Measurements from ENCODE around the gene CSNK1D. TPM values are rescaled to one million over a fixed set of nuclear protein-coding genes. Genes with fewer than 3 reads are reported as not detected.

The CSNK1D gene
- total and polyA plus RNA-seq, 5 donors from 2014 or later: 41.2 to 333 (median 49.0) TPM

DNA sequence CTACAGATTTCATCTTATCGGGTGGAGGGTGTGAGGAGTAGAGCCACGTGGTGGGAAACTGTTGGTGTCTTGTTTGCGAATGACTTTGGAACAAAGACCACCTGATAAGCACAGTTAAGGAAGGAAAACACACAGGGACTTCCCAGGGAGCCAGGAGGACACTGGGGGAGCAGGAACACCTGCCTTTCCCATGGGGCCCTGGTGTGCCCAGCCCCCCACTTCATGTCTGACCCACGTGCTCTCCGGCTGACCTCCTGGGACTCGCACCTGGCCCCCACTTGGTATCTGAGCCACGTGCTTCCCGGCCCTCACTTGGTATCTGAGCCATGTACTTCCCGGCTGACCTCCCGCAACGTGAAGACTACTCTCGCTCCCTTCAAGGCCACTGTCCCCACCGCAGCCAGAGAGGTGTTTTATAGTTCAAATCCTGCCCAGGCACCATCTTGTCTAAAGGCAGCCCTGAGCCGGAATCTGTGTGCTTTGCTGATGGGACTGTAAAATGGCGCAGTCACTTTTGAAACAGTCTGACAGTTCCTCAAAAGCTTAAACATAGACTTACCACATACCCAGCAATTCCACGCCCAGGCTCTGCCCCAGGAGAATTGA lies 5.4 kb upstream of the CSNK1D start:
- Mint-ChIP-seq H3K4me1 (peaks cover 0 to 9% (median 3%) of the 10 kb centered on the region in 4 donors), H3K4me3 (no peak overlapping the region), H3K27ac (no peak overlapping the region), H3K36me3 (no peaks in the 10 kb centered on the region), H3K27me3 (peaks cover 8% of the 10 kb centered on the region), H3K9me3 (no peaks in the 10 kb centered on the region)
- Histone ChIP-seq H3K9me3 (ENCODE audit: control insufficient read depth in 2 of 2, low read length in 2 of 2) (no peaks in the 10 kb centered on the region), H3K4me3 (ENCODE audit: low read depth, low read length) (no peak overlapping the region), H3K4me1 (ENCODE audit: control insufficient read depth, insufficient read depth, low read length, poor library complexity, severe bottlenecking) (peaks cover 5% of the 10 kb centered on the region), H3K27ac (ENCODE audit: insufficient read depth, low read length, poor library complexity, severe bottlenecking) (no peak overlapping the region), H3K36me3 (ENCODE audit: control insufficient read depth, insufficient read depth, low read length) (no peaks in the 10 kb centered on the region), H3K27me3 (ENCODE audit: control insufficient read depth, insufficient read depth, low read length) (no peaks in the 10 kb centered on the region)
- no peak for DNase-seq
- no peak for ATAC-seq (ENCODE audit: low read depth in 2 of 2)

DNA sequence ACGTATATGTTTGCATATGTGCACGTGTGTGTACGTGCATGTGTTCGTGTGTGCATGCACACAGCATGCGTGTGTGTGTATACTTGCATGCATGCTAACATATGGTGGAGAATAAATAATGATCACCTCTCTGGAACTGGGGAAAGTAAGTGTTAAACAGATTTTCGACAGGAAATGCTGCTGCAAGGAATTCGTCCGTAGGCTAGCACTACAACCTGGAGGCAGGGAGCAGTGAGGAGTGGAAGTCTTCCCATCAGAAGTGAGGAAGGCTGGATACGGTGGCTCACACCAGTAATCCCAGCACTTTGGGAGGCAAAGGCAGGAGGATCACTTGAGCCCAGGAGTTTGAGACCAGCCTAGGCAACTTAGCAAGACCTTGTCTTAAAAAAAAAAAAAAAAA lies 4.8 kb upstream of the CSNK1D start:
- Mint-ChIP-seq H3K27me3 (peaks cover 12% of the 10 kb centered on the region), H3K27ac (no peak overlapping the region), H3K4me3 (no peak overlapping the region), H3K36me3 (no peaks in the 10 kb centered on the region), H3K4me1 (peaks cover 0 to 9% (median 3%) of the 10 kb centered on the region in 4 donors), H3K9me3 (no peaks in the 10 kb centered on the region)
- Histone ChIP-seq H3K27ac (ENCODE audit: insufficient read depth, low read length, poor library complexity, severe bottlenecking) (no peak overlapping the region), H3K27me3 (ENCODE audit: control insufficient read depth, insufficient read depth, low read length) (no peaks in the 10 kb centered on the region), H3K4me3 (ENCODE audit: low read depth, low read length) (no peak overlapping the region), H3K9me3 (ENCODE audit: control insufficient read depth in 2 of 2, low read length in 2 of 2) (no peaks in the 10 kb centered on the region), H3K36me3 (ENCODE audit: control insufficient read depth, insufficient read depth, low read length) (no peaks in the 10 kb centered on the region), H3K4me1 (ENCODE audit: control insufficient read depth, insufficient read depth, low read length, poor library complexity, severe bottlenecking) (peaks cover 9% of the 10 kb centered on the region)
- DNase-seq (no peak), ATAC-seq (ENCODE audit: low read depth in 2 of 2) (no peak)

DNA sequence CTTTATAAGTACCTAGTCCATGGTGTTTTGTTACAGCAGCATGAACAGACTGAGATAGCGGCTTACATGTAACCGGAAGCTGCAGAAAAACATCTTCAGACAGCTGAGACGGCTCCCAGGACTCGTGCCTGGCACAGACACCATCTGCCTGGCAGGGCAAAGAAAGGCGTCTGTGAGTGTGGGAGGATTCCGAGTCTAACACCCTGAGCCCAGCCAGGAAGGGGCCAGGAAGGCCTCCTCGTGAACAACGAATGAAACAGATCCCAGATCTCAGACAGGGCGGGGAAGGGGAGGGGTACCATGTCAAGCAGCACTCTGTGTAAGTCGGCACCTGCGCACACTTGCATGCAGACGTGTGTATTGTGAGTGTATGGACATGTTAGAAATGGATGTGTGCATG lies 4.4 kb upstream of the CSNK1D start:
- peaks cover 9% of the 10 kb centered on the region for H3K4me1 ChIP-seq (ENCODE audit: control insufficient read depth, insufficient read depth, low read length, poor library complexity, severe bottlenecking)
- H3K27me3 Mint-ChIP-seq: peaks cover 13% of the 10 kb centered on the region
- no peak for ATAC-seq (ENCODE audit: low read depth in 2 of 2)
- H3K27me3 ChIP-seq (ENCODE audit: control insufficient read depth, insufficient read depth, low read length): no peaks in the 10 kb centered on the region
- H3K4me3 Mint-ChIP-seq: no peak overlapping the region
- no peak for DNase-seq
- H3K36me3 ChIP-seq (ENCODE audit: control insufficient read depth, insufficient read depth, low read length): no peaks in the 10 kb centered on the region
- no peak overlapping the region for H3K27ac ChIP-seq (ENCODE audit: insufficient read depth, low read length, poor library complexity, severe bottlenecking)
- H3K9me3 Mint-ChIP-seq: no peaks in the 10 kb centered on the region
- H3K27ac Mint-ChIP-seq: no peak overlapping the region
- no peak overlapping the region for H3K4me3 ChIP-seq (ENCODE audit: low read depth, low read length)
- no peaks in the 10 kb centered on the region for H3K9me3 ChIP-seq (ENCODE audit: control insufficient read depth in 2 of 2, low read length in 2 of 2)
- no peaks in the 10 kb centered on the region for H3K36me3 Mint-ChIP-seq
- peaks cover 0 to 9% (median 3%) of the 10 kb centered on the region in 4 donors for H3K4me1 Mint-ChIP-seq

DNA sequence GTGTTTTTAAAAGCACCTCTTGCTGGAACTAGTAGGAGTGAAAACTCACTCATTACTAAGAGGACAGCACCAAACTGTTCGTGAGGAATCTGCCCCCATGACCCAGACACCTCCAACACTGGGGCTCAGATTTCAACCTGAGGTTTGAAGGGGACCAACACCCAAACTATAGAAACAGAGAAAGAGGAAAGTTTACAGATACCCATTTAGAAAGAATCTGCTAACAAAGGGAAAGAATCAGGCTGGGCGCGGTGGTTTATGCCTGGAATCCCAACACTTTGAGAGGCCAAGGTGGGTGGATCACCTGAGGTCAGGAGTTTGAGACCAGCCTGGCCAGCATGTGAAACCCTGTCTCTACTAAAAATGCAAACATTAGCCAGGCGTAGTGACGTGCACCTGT lies 3.4 kb upstream of the CSNK1D start:
- H3K4me1 Mint-ChIP-seq: peaks cover 6 to 16% (median 9%) of the 10 kb centered on the region in 4 donors

DNA sequence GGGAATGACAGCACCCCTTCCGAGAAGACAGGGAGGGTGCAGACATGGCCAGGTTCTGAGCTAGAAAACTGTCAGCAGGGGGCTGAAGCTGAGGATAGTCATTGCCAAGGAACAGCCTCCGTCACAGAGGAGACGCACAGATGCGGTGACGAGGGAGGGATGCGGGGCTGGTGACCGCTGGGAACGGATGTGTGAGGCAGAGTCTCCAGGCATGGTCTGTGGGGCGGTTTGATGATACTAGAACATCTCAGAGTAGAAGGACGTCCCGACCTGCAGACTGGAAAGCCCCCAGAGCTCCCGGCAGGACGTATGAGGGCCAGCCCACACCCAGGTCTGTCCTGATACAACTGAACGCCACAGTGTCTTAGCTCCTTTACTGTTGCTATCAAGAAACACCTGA lies 1.8 kb upstream of the CSNK1D start:
- no peak overlapping the region for H3K27ac Mint-ChIP-seq
- Histone ChIP-seq H3K9me3 (ENCODE audit: control insufficient read depth in 2 of 2, low read length in 2 of 2) (no peaks in the 10 kb centered on the region), H3K4me1 (ENCODE audit: control insufficient read depth, insufficient read depth, low read length, poor library complexity, severe bottlenecking) (peaks cover 27% of the 10 kb centered on the region), H3K27me3 (ENCODE audit: control insufficient read depth, insufficient read depth, low read length) (no peaks in the 10 kb centered on the region), H3K4me3 (ENCODE audit: low read depth, low read length) (no peak overlapping the region), H3K27ac (ENCODE audit: insufficient read depth, low read length, poor library complexity, severe bottlenecking) (no peak overlapping the region), H3K36me3 (ENCODE audit: control insufficient read depth, insufficient read depth, low read length) (peaks cover 11% of the 10 kb centered on the region)
- peaks cover 8% of the 10 kb centered on the region for H3K27me3 Mint-ChIP-seq
- H3K36me3 Mint-ChIP-seq: peaks cover 9% of the 10 kb centered on the region
- no peaks in the 10 kb centered on the region for H3K9me3 Mint-ChIP-seq
- peak overlapping the region in 2 of 4 donors; percentile 51 to 98 for H3K4me3 Mint-ChIP-seq
- DNase-seq (no peak), ATAC-seq (ENCODE audit: low read depth in 2 of 2) (no peak)
- H3K4me1 Mint-ChIP-seq: peaks cover 6 to 25% (median 16%) of the 10 kb centered on the region in 4 donors

More for the DNA sequence above, 3.4 kb upstream of the CSNK1D start:
- H3K4me3 ChIP-seq (ENCODE audit: low read depth, low read length): no peak overlapping the region
- peaks cover 13% of the 10 kb centered on the region for H3K27me3 Mint-ChIP-seq
- no peaks in the 10 kb centered on the region for H3K9me3 Mint-ChIP-seq
- no peaks in the 10 kb centered on the region for H3K9me3 ChIP-seq (ENCODE audit: control insufficient read depth in 2 of 2, low read length in 2 of 2)
- peaks cover 5% of the 10 kb centered on the region for H3K36me3 Mint-ChIP-seq
- H3K27ac Mint-ChIP-seq: no peak overlapping the region
- H3K36me3 ChIP-seq (ENCODE audit: control insufficient read depth, insufficient read depth, low read length): no peaks in the 10 kb centered on the region
- no peak overlapping the region for H3K27ac ChIP-seq (ENCODE audit: insufficient read depth, low read length, poor library complexity, severe bottlenecking)
- H3K4me3 Mint-ChIP-seq: no peak overlapping the region
- ATAC-seq (ENCODE audit: low read depth in 2 of 2) (no peak), DNase-seq (no peak)
- H3K4me1 ChIP-seq (ENCODE audit: control insufficient read depth, insufficient read depth, low read length, poor library complexity, severe bottlenecking): peaks cover 12% of the 10 kb centered on the region
- H3K27me3 ChIP-seq (ENCODE audit: control insufficient read depth, insufficient read depth, low read length): no peaks in the 10 kb centered on the region

DNA sequence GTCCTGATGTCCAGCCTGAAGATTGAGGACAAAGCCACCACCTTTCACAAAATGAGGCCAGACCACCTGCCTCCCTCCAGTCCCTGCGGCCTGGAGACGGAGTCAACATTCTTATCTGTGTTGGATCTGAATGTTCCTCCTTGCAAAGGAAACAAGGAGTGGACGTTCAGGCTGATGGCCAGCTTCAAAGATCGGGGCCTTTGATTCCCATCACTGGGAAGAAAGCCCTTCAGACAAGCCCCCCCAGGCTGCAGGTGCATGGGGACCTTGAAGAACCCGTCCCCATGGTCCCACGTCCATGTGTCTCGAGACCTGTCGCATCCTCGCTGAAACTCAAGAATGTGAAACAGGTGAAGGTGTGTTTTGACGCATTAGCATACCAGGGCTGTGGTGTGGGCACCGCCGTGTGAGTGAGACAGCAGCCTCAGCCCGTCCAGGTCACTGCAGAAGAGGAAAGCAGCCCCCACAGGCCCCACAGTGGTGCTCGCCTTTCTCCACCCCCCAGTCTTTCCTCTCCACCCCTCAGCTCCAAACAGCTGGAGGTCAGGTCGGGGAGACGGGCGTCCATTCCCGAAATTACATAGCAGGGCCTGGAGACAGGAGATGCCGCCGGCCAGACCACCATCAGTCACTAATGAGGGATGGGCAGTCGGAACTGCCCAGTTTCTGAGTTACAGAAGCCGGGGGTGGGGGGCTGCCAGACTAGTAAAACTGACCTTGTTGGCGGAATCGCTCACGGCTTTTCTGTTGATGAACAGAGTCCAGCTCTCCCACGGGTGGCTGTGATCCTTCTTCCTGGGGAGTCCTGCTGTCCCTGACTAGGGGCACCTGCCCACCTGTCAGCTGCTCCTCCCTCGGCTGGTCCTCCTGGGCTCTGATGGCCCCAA lies 877 bp upstream of the CSNK1D start:
- Mint-ChIP-seq H3K27ac (peak overlapping the region; percentile 45 to 99 (median 94)), H3K4me3 (peak overlapping the region; percentile 32 to 98 (median 95)), H3K36me3 (peaks cover 13% of the 10 kb centered on the region), H3K4me1 (peaks cover 6 to 35% (median 24%) of the 10 kb centered on the region in 4 donors), H3K9me3 (no peaks in the 10 kb centered on the region), H3K27me3 (peaks cover 8% of the 10 kb centered on the region)
- H3K27me3 ChIP-seq (ENCODE audit: control insufficient read depth, insufficient read depth, low read length): no peaks in the 10 kb centered on the region
- ATAC-seq (ENCODE audit: low read depth in 2 of 2): no peak
- no peak overlapping the region for H3K4me3 ChIP-seq (ENCODE audit: low read depth, low read length)
- peaks cover 37% of the 10 kb centered on the region for H3K4me1 ChIP-seq (ENCODE audit: control insufficient read depth, insufficient read depth, low read length, poor library complexity, severe bottlenecking)
- H3K27ac ChIP-seq (ENCODE audit: insufficient read depth, low read length, poor library complexity, severe bottlenecking): peak overlapping the region; percentile 92
- no peaks in the 10 kb centered on the region for H3K9me3 ChIP-seq (ENCODE audit: control insufficient read depth in 2 of 2, low read length in 2 of 2)
- no peak for DNase-seq
- peaks cover 17% of the 10 kb centered on the region for H3K36me3 ChIP-seq (ENCODE audit: control insufficient read depth, insufficient read depth, low read length)

DNA sequence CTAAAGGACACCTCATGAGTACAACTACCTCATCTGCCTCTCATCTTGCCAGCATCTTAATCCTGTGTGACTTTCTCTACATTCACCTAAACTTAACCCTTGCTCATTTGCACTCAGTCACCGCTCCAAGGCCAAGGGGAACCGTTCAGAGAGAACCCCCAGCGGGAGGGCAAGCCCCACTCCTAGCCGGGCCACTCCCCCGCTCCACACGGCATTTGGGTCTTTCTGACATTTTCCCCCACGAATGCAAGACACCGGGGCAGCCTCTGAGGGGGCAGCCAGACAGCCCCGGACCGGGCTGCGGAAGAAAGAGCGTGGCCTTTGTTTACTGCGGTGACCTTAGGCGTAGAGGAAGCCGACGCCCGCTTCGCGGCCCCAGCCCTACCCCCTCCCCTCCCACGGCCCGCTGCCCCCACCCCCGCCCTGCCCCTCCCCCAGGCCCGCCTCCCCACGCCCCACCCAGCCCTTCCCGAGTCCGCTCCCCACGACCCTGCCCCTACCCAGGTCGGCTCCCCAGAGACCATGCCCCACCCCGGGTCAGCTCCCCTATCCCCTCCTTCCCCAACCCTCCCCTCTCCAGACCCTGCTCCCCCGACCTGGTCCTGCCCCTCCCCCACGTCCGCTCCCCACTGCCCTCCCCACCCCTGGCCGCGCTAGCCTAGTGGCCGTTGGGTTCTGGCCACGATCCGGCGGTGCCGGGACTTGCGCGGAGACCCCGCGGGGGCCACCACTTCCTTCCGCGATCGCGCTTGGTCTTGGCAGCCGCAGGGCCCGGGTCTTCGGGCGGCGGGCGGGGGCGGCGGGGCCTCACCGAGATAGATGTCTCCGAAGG lies 789 bp downstream of the CSNK1D start:
- peak; percentile 0 to 10 for ATAC-seq (ENCODE audit: low read depth in 2 of 2)
- Mint-ChIP-seq H3K36me3 (peaks cover 13% of the 10 kb centered on the region), H3K27me3 (peaks cover 8% of the 10 kb centered on the region), H3K4me3 (peak overlapping the region; percentile 93 to 99 (median 98)), H3K27ac (peak overlapping the region; percentile 94 to 99 (median 98)), H3K9me3 (no peaks in the 10 kb centered on the region), H3K4me1 (peaks cover 6 to 51% (median 37%) of the 10 kb centered on the region in 4 donors)
- Histone ChIP-seq H3K36me3 (ENCODE audit: control insufficient read depth, insufficient read depth, low read length) (peaks cover 23% of the 10 kb centered on the region), H3K27ac (ENCODE audit: insufficient read depth, low read length, poor library complexity, severe bottlenecking) (peak overlapping the region; percentile 92), H3K9me3 (ENCODE audit: control insufficient read depth in 2 of 2, low read length in 2 of 2) (no peaks in the 10 kb centered on the region), H3K4me3 (ENCODE audit: low read depth, low read length) (peak overlapping the region; percentile 77), H3K4me1 (ENCODE audit: control insufficient read depth, insufficient read depth, low read length, poor library complexity, severe bottlenecking) (peaks cover 52% of the 10 kb centered on the region), H3K27me3 (ENCODE audit: control insufficient read depth, insufficient read depth, low read length) (no peaks in the 10 kb centered on the region)
- peak; percentile 32 to 44 (median 38) for DNase-seq
